Testis (tissue), 3 donors: Measurements from ENCODE around the gene HYPK. TPM values are rescaled to one million over a fixed set of nuclear protein-coding genes. Genes with fewer than 3 reads are reported as not detected.
A peak's percentile ranks its signal among the peaks of the same experiment; 100 is the strongest.
"Not testable (repeated sequence)": the region's sequence is repeated elsewhere in the genome, so short reads cannot be mapped to it uniquely, and the experiment has no call there.

Experiments used
- DNase-seq: peaks from one replicate; pipeline ENCODE4 v3.0.0-alpha.2; 2019
- H3K27ac ChIP-seq, 2 donors: fragments of 200-600 bp; sonication (generic); one replicate each; pipeline ENCODE4 v1.5.1; 2019
- H3K27me3 ChIP-seq: fragments of 200-600 bp; sonication (generic); one replicate; pipeline ENCODE4 v1.5.1; 2019
- H3K36me3 ChIP-seq: fragments of 200-600 bp; sonication (generic); one replicate; pipeline ENCODE4 v1.5.1; 2017; ENCODE audit warnings: low read depth; ENCODE audit errors: missing control alignments
- H3K4me1 ChIP-seq: fragments of 200-600 bp; sonication (generic); one replicate; pipeline ENCODE4 v1.5.1; 2019
- H3K4me3 ChIP-seq, 2 donors: fragments of 200-600 bp; sonication (generic); one replicate each; pipeline ENCODE4 v1.5.1; 2017 to 2019
- H3K9me3 ChIP-seq: fragments of 200-600 bp; sonication (generic); one replicate; pipeline ENCODE4 v1.5.1; 2017
- CTCF ChIP-seq, 3 experiments: fragments of 450-650 bp in 2 of 3; fragments of 200-600 bp in 1 of 3; sonication (generic) in 1 of 3; IDR thresholded peaks; one replicate each; pipeline ENCODE4 v1.5.1; 2016 to 2019; ENCODE audit warnings: antibody characterized with exemption in 3 of 3, mild to moderate bottlenecking in 2 of 3, moderate library complexity in 1 of 3
- POLR2A ChIP-seq: fragments of 450-650 bp; IDR thresholded peaks from one replicate; pipeline ENCODE4 v1.6.1; 2017; ENCODE audit warnings: antibody characterized with exemption, mild to moderate bottlenecking, moderate library complexity
- WGBS, 2 donors: methylation state at CpG; one replicate each; pipeline ENCODE4 v1.1.5; 2018; 5-methylcytosine and 5-hydroxymethylcytosine counted together
- intact Hi-C: fragments of 100-400 bp; cut with DNase I; formaldehyde crosslinking; loops from one replicate; pipeline ENCODE4 v1.15.1; 2023; ENCODE audit warnings: low total_unique reads
- polyA plus RNA-seq: library from polyadenylated mRNA; stranded (reverse); fragments of 350-450 nt; fragmentation: Illumina TruSeq; extraction: RNeasy Lipid Tissue Mini Kit (QIAGEN cat#74804); gene quantifications from one replicate; pipeline ENCODE4 v1.2.3, GENCODE V29; 2014; ENCODE audit warnings: low read depth, low replicate concordance; ENCODE audit not compliant: insufficient read depth
- total RNA-seq, 2 donors: library from RNA; depleted of rRNA; stranded (reverse); fragments of >200 nt; gene quantifications; one replicate each; pipeline ENCODE4 v1.2.3, GENCODE V29; 2016

HYPK gene
- total and polyA plus RNA-seq, 3 donors from 2014 or later, result 9.6 to 35.7 (median 15.4) TPM

- intact Hi-C loops, result no loop called here
- no peak for TF ChIP-seq POLR2A
- Histone ChIP-seq H3K4me3 (no peak overlapping the region), H3K4me1 (peaks cover 12% of the 10 kb centered on the region), H3K27ac (no peak overlapping the region), H3K36me3 (no peaks in the 10 kb centered on the region), H3K9me3 (no peaks in the 10 kb centered on the region), H3K27me3 (no peaks in the 10 kb centered on the region)
- 80 to 87% methylated on average over 3 of the region's 3 CpGs for WGBS, 2 donors
- no peak for DNase-seq
Observed at GRCh38 chr15:43821505-43821904, 21.1 kb downstream of the HYPK start.

- Histone ChIP-seq H3K9me3 (no peaks in the 10 kb centered on the region), H3K4me1 (peaks cover 14% of the 10 kb centered on the region), H3K36me3 (no peaks in the 10 kb centered on the region), H3K4me3 (peak within 1 kb of the TSS; percentile 94 to 96), H3K27ac (peak within 1 kb of the TSS; percentile 86 to 91), H3K27me3 (no peaks in the 10 kb centered on the region)
- peak; percentile 98 for DNase-seq
- intact Hi-C loops, result no loop called here
- TF ChIP-seq CTCF (IDR thresholded peaks at IDR 0.05) (no peak), POLR2A (no peak)
- 5 to 6% methylated on average over 46 of the region's 46 CpGs for whole genome bisulfite sequencing, 2 donors
Observed at GRCh38 chr15:43824302-43825246, 24.2 kb downstream of the HYPK start, which contains the start of gene MFAP1. Gene MFAP1, minus strand, starts transcription at chr15:43824690. Its CDS starts 121 bp downstream, at chr15:43824569.

- intact Hi-C loops, H3K27me3 ChIP-seq, DNase-seq, H3K27ac ChIP-seq, H3K9me3 ChIP-seq, H3K36me3 ChIP-seq: not testable (repeated sequence)
- 64 to 78% methylated on average over 11 of the region's 11 CpGs for WGBS, 2 donors
- Histone ChIP-seq H3K4me3 (peak overlapping the region in 1 of 2 donors; percentile 94), H3K4me1 (peaks cover 14% of the 10 kb centered on the region)
Observed at GRCh38 chr15:43825305-43825704, 24.9 kb downstream of the HYPK start.

GRCh38 chr15:43826029-43826507 is 25.7 kb downstream of the HYPK start:
- peak overlapping the region in 1 of 2 donors; percentile 63 for H3K27ac ChIP-seq
- WGBS, 2 donors, result 65 to 72% methylated on average over 11 of the region's 11 CpGs

GRCh38 chr15:43826508-43827341 is 26.3 kb downstream of the HYPK start, which contains the start of gene WDR76:
Gene WDR76, plus strand, starts transcription at chr15:43827002. Its CDS starts 31 bp downstream, at chr15:43827033.
- DNase-seq, result peak; percentile 86
- Histone ChIP-seq H3K27ac (peak within 1 kb of the TSS; percentile 59 to 63), H3K9me3 (no peaks in the 10 kb centered on the region), H3K4me3 (peak within 1 kb of the TSS; percentile 51 to 55), H3K27me3 (no peaks in the 10 kb centered on the region), H3K4me1 (peaks cover 14% of the 10 kb centered on the region), H3K36me3 (no peaks in the 10 kb centered on the region)
- intact Hi-C loops, result no loop called here
- 3 to 4% methylated on average over 29 to 48 of the region's 48 CpGs for WGBS, 2 donors
- TF ChIP-seq POLR2A (no peak), CTCF (IDR thresholded peaks at IDR 0.05) (no peak)

More at GRCh38 chr15:43826029-43826507, 25.7 kb downstream of the HYPK start:
- intact Hi-C loops, result no loop called here
- no peak for TF ChIP-seq POLR2A
- TF ChIP-seq CTCF (IDR thresholded peaks at IDR 0.05), result no peak
- Histone ChIP-seq H3K4me1 (peaks cover 14% of the 10 kb centered on the region), H3K27me3 (no peaks in the 10 kb centered on the region), H3K36me3 (no peaks in the 10 kb centered on the region), H3K9me3 (no peaks in the 10 kb centered on the region), H3K4me3 (peak overlapping the region; percentile 51 to 55)
- DNase-seq, result no peak
